Thyroid gland (tissue), 4 donors: ENCODE results near the gene VSX2.

ENCODE experiments used
- POLR2A ChIP-seq, 2 donors: fragments of 450-650 bp; IDR thresholded peaks; one replicate each; pipeline ENCODE4 v1.6.1; 2017; ENCODE audit warnings: antibody characterized with exemption in 2 of 2, mild to moderate bottlenecking in 2 of 2, moderate library complexity in 1 of 2
- TF ChIP-seq, protein P1 (sequence below), 6 experiments: fragments of 200-600 bp in 3 of 6; fragments of 450-650 bp in 3 of 6; sonication (generic) in 3 of 6; IDR thresholded peaks; one replicate each; pipeline ENCODE4 v1.5.1; 2016 to 2019; ENCODE audit warnings: antibody characterized with exemption in 6 of 6, mild to moderate bottlenecking in 2 of 6, inconsistent platforms in 1 of 6, moderate library complexity in 1 of 6

GRCh38 chr14:74213907-74214803, 25.1 kb upstream of the VSX2 start:
- TF ChIP-seq, protein P1, sequence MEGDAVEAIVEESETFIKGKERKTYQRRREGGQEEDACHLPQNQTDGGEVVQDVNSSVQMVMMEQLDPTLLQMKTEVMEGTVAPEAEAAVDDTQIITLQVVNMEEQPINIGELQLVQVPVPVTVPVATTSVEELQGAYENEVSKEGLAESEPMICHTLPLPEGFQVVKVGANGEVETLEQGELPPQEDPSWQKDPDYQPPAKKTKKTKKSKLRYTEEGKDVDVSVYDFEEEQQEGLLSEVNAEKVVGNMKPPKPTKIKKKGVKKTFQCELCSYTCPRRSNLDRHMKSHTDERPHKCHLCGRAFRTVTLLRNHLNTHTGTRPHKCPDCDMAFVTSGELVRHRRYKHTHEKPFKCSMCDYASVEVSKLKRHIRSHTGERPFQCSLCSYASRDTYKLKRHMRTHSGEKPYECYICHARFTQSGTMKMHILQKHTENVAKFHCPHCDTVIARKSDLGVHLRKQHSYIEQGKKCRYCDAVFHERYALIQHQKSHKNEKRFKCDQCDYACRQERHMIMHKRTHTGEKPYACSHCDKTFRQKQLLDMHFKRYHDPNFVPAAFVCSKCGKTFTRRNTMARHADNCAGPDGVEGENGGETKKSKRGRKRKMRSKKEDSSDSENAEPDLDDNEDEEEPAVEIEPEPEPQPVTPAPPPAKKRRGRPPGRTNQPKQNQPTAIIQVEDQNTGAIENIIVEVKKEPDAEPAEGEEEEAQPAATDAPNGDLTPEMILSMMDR (IDR thresholded peaks at IDR 0.05), result no peak
- no peak for TF ChIP-seq POLR2A (IDR thresholded peaks at IDR 0.05)
